Loucy (cell line): ENCODE measurements around the gene PRKX.
"Not testable (repeated sequence)": the region's sequence is repeated elsewhere in the genome, so short reads cannot be mapped to it uniquely, and the experiment has no call there.

Experiments used
- H2AFZ ChIP-seq: fragments of 200-600 bp; sonication (generic); 2 replicates; pipeline ENCODE4 v1.6.0; 2016; ENCODE audit warnings: antibody characterized with exemption, mild to moderate bottlenecking, low read length, moderate library complexity
- H3F3A ChIP-seq: fragments of 200-600 bp; 2 replicates; pipeline ENCODE4 v1.6.0; 2016; ENCODE audit warnings: antibody characterized with exemption, low read depth, mild to moderate bottlenecking
- H3K27me3 ChIP-seq: fragments of 200-600 bp; sonication (generic); 2 replicates; pipeline ENCODE4 v1.6.1; 2014; ENCODE audit warnings: low read length, mild to moderate bottlenecking; ENCODE audit not compliant: insufficient read depth, poor library complexity, severe bottlenecking
- H3K36me3 ChIP-seq: fragments of 200-600 bp; sonication (generic); 2 replicates; pipeline ENCODE4 v1.6.1; 2016; ENCODE audit warnings: low read length; ENCODE audit not compliant: insufficient read depth
- H3K4me1 ChIP-seq: fragments of 200-600 bp; sonication (generic); 2 replicates; pipeline ENCODE4 v1.5.1; 2014; ENCODE audit warnings: low read length, mild to moderate bottlenecking; ENCODE audit not compliant: insufficient read depth, poor library complexity, severe bottlenecking
- H3K4me2 ChIP-seq: fragments of 200-600 bp; sonication (generic); 2 replicates; pipeline ENCODE4 v1.6.0; 2014; ENCODE audit warnings: antibody characterized with exemption, low read length, low read depth, mild to moderate bottlenecking; ENCODE audit not compliant: poor library complexity, severe bottlenecking
- H3K4me3 ChIP-seq: fragments of 200-600 bp; sonication (generic); 2 replicates; pipeline ENCODE4 v1.5.1; 2014; ENCODE audit warnings: low read length, mild to moderate bottlenecking, mixed read lengths; ENCODE audit not compliant: poor library complexity, severe bottlenecking
- H3K79me2 ChIP-seq: fragments of 200-600 bp; sonication (generic); 2 replicates; pipeline ENCODE4 v1.6.1; 2014; ENCODE audit warnings: low read length; ENCODE audit not compliant: insufficient read depth
- H3K9ac ChIP-seq: fragments of 200-600 bp; sonication (generic); 2 replicates; pipeline ENCODE4 v1.6.0; 2014; ENCODE audit warnings: mild to moderate bottlenecking, low read depth, low read length, moderate library complexity; ENCODE audit not compliant: poor library complexity, severe bottlenecking
- H3K9me2 ChIP-seq: fragments of 200-600 bp; sonication (generic); replicated peaks from 2 replicates; pipeline ENCODE4 v1.6.1; 2016; ENCODE audit warnings: low read depth, low read length, mixed read lengths
- H3K9me3 ChIP-seq: fragments of 200-600 bp; sonication (generic); 2 replicates; pipeline ENCODE4 v1.6.1; 2014; ENCODE audit warnings: mild to moderate bottlenecking, antibody characterized with exemption, low read length, low read depth; ENCODE audit not compliant: insufficient read depth
- H4K20me1 ChIP-seq: fragments of 200-600 bp; sonication (generic); 2 replicates; pipeline ENCODE4 v1.6.0; 2014; ENCODE audit warnings: antibody characterized with exemption, low read length, mild to moderate bottlenecking; ENCODE audit not compliant: insufficient read depth, poor library complexity, severe bottlenecking
- CTCF ChIP-seq: fragments of 200-600 bp; sonication (generic); conservative IDR thresholded peaks from 2 replicates; pipeline ENCODE4 v1.5.1; 2014; ENCODE audit warnings: mild to moderate bottlenecking, antibody characterized with exemption, low read length
- EZH2phosphoT487 ChIP-seq: fragments of 200-600 bp; IDR thresholded peaks from 2 replicates; pipeline ENCODE4 v1.6.1; 2018; ENCODE audit warnings: antibody characterized with exemption, mild to moderate bottlenecking, moderate library complexity, borderline replicate concordance

The PRKX gene

GRCh38 chrX:3567686-3568085, 145.8 kb downstream of the PRKX start:
- H3K9me2 ChIP-seq = no peaks in the 10 kb centered on the region
- no peak overlapping the region for H3K9ac ChIP-seq
- H3K36me3 ChIP-seq = no peaks in the 10 kb centered on the region
- H3K4me1 ChIP-seq = no peaks in the 10 kb centered on the region
- H3F3A ChIP-seq = no peaks in the 10 kb centered on the region
- no peak overlapping the region for H3K4me3 ChIP-seq
- TF ChIP-seq CTCF (no peak), EZH2phosphoT487 (no peak)
- H3K9me3 ChIP-seq = no peaks in the 10 kb centered on the region
- H2AFZ ChIP-seq = no peak overlapping the region
- no peaks in the 10 kb centered on the region for H3K79me2 ChIP-seq
- no peaks in the 10 kb centered on the region for H3K27me3 ChIP-seq
- H3K4me2 ChIP-seq = no peak overlapping the region
- H4K20me1 ChIP-seq = no peaks in the 10 kb centered on the region

GRCh38 chrX:3563451-3563850, 150.0 kb downstream of the PRKX start:
- Histone ChIP-seq H2AFZ (no peak overlapping the region), H4K20me1 (no peaks in the 10 kb centered on the region), H3K36me3 (no peaks in the 10 kb centered on the region), H3K4me2 (no peak overlapping the region), H3K4me3 (no peak overlapping the region), H3K9me3 (no peaks in the 10 kb centered on the region), H3K9ac (no peak overlapping the region), H3K9me2 (no peaks in the 10 kb centered on the region), H3F3A (no peaks in the 10 kb centered on the region), H3K79me2 (no peaks in the 10 kb centered on the region), H3K4me1 (no peaks in the 10 kb centered on the region), H3K27me3 (no peaks in the 10 kb centered on the region)
- TF ChIP-seq CTCF (no peak), EZH2phosphoT487 (no peak)

- H3F3A ChIP-seq, H2AFZ ChIP-seq, H3K9me3 ChIP-seq, H4K20me1 ChIP-seq, H3K4me2 ChIP-seq, H3K4me3 ChIP-seq, H3K79me2 ChIP-seq, H3K4me1 ChIP-seq, H3K27me3 ChIP-seq, H3K9ac ChIP-seq, H3K36me3 ChIP-seq, H3K9me2 ChIP-seq: not testable (repeated sequence)
These were observed 153.4 kb downstream of the PRKX start for GRCh38 chrX:3560010-3560409.
